ENCODE data around the gene TFDP2.

- TF ChIP-seq POLR2AphosphoS5 (IDR thresholded peaks at IDR 0.05; ENCODE audit: low read depth, low read length) (no peak), POLR2A (IDR thresholded peaks at IDR 0.05; ENCODE audit: low read depth, low read length) (no peak), SPI1 (IDR thresholded peaks at IDR 0.05; ENCODE audit: low read depth, low read length) (no peak), TAF1 (IDR thresholded peaks at IDR 0.05; ENCODE audit: low read depth, low read length) (no peak), PAX5 (IDR thresholded peaks at IDR 0.05; ENCODE audit: insufficient read depth, low read length, severe bottlenecking) (no peak)
These were observed 209.6 kb downstream of the TFDP2 start for GRCh38 chr3:141939759-141940158.

All from GM12891 (cell line).